Hepatocyte (in vitro differentiated cells): Measurements from ENCODE around the gene MICU2.

Experiments
- EZH2 ChIP-seq: fragments of 200-600 bp; sonication (generic); IDR thresholded peaks from 2 replicates; pipeline ENCODE4 v1.6.1; 2016; ENCODE audit warnings: antibody characterized with exemption, mild to moderate bottlenecking, borderline replicate concordance
- EZH2phosphoT487 ChIP-seq: fragments of 200-600 bp; sonication (generic); IDR thresholded peaks from one replicate; pipeline ENCODE4 v1.6.1; 2018; ENCODE audit warnings: antibody characterized with exemption, mild to moderate bottlenecking, low read depth, moderate library complexity; ENCODE audit not compliant: unreplicated experiment, severe bottlenecking
- TF ChIP-seq, protein P1 (sequence below): fragments of 200-600 bp; sonication (generic); IDR thresholded peaks from 2 replicates; pipeline ENCODE4 v1.5.1; 2016; ENCODE audit warnings: antibody characterized with exemption, mild to moderate bottlenecking; ENCODE audit not compliant: poor library complexity

DNA sequence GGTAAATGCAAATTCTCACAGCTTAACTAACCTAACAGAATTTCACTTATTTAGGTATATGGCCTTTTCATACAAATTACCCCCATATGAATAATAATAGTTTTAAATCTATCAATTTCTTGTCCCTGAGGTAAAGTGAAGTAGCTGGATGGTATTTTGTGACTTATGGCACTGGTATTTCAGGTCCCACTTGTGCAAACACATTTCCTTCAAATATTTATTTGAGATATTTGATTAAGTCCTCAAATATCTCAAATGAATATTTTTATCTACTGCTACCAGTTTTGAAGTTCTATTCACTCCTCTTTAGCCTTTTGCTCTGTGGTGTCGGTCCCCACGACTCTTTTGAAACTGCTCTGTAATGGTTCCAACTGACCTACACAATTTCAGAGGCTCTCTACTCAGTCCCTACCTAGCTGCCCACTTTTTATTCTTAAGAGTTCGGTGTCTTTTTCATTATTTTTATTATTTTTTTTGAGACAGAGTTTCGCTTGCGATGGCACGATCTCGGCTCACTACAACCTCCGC, 85.3 kb downstream of the MICU2 start:
- TF ChIP-seq EZH2 (no peak), EZH2phosphoT487 (no peak)
- TF ChIP-seq, protein P1, sequence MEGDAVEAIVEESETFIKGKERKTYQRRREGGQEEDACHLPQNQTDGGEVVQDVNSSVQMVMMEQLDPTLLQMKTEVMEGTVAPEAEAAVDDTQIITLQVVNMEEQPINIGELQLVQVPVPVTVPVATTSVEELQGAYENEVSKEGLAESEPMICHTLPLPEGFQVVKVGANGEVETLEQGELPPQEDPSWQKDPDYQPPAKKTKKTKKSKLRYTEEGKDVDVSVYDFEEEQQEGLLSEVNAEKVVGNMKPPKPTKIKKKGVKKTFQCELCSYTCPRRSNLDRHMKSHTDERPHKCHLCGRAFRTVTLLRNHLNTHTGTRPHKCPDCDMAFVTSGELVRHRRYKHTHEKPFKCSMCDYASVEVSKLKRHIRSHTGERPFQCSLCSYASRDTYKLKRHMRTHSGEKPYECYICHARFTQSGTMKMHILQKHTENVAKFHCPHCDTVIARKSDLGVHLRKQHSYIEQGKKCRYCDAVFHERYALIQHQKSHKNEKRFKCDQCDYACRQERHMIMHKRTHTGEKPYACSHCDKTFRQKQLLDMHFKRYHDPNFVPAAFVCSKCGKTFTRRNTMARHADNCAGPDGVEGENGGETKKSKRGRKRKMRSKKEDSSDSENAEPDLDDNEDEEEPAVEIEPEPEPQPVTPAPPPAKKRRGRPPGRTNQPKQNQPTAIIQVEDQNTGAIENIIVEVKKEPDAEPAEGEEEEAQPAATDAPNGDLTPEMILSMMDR, result no peak
